ENCODE results near the gene CPSF6. TPM values are rescaled to one million over a fixed set of nuclear protein-coding genes. Genes with fewer than 3 reads are reported as not detected.
A peak's percentile ranks its signal among the peaks of the same experiment; 100 is the strongest.
"Not testable (repeated sequence)": the region's sequence is repeated elsewhere in the genome, so short reads cannot be mapped to it uniquely, and the experiment has no call there.

Gene CPSF6, protein sequence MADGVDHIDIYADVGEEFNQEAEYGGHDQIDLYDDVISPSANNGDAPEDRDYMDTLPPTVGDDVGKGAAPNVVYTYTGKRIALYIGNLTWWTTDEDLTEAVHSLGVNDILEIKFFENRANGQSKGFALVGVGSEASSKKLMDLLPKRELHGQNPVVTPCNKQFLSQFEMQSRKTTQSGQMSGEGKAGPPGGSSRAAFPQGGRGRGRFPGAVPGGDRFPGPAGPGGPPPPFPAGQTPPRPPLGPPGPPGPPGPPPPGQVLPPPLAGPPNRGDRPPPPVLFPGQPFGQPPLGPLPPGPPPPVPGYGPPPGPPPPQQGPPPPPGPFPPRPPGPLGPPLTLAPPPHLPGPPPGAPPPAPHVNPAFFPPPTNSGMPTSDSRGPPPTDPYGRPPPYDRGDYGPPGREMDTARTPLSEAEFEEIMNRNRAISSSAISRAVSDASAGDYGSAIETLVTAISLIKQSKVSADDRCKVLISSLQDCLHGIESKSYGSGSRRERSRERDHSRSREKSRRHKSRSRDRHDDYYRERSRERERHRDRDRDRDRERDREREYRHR
- 112 TPM for polyA plus RNA-seq (2013, experiment 1 of 2)
- polyA plus RNA-seq (2013, experiment 2 of 2) = 113 TPM

DNA sequence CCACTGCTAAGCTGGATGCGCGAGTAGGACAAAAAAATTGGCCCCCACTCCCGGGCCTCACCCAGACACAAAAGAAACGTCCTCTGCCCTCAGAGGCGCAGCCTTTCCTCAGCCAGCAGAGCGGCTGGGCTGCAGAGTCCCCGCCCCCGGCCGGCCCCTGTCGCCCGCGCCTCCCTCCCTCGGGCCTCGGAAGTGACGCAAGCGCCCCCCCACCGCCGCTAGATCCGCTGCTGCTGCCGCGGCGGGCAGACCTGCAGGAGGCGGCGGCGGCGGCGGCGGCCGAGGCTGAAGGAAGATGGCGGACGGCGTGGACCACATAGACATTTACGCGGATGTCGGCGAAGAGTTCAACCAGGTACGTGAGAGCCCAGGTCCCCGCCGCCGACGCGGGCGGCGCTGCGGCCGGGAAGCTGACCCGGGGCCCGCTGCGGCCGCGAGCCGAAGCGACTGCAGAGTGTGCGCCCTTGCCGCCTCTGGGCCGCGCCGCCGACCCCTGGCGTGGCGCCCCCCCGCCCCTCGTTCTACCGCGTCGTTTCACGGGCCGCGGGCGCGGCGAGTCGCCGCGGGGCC, at the start of gene CPSF6:
Gene CPSF6 (plus strand): TSS at position 218 of the 570 bp plus-strand sequence. CDS start 78 bp downstream, at position 296.
- H4K5ac ChIP-seq (ENCODE audit: low read length) = peak within 1 kb of the TSS; percentile 68
- H2BK120ac ChIP-seq (ENCODE audit: low read depth, low read length) = peak within 1 kb of the TSS; percentile 17
- H3K9ac ChIP-seq (ENCODE audit: low read length) = peak within 1 kb of the TSS; percentile 80
- no peak within 1 kb of the TSS for H2AK5ac ChIP-seq (ENCODE audit: low read length)
- H3K27me3 ChIP-seq (ENCODE audit: insufficient read depth, low read length, poor library complexity) = no peaks in the 10 kb centered on the region
- H3K23ac ChIP-seq (ENCODE audit: low read length) = no peak within 1 kb of the TSS
- H2BK15ac ChIP-seq (replicated peaks; ENCODE audit: low read depth) = no peak within 1 kb of the TSS
- H3K4me1 ChIP-seq (ENCODE audit: control insufficient read depth, low read depth, low read length) = peaks cover 4% of the 10 kb centered on the region
- no peaks in the 10 kb centered on the region for H3K79me1 ChIP-seq (ENCODE audit: low read length)
- peak within 1 kb of the TSS; percentile 80 for H3K4me2 ChIP-seq (ENCODE audit: low read length)
- peak within 1 kb of the TSS; percentile 63 for H2BK5ac ChIP-seq (ENCODE audit: low read length)
- peak within 1 kb of the TSS; percentile 97 for H3K56ac ChIP-seq (ENCODE audit: low read length)
- H3K4ac ChIP-seq (ENCODE audit: low read depth, low read length) = peak within 1 kb of the TSS; percentile 83
- H3K36me3 ChIP-seq (ENCODE audit: control insufficient read depth, insufficient read depth, low read length) = no peaks in the 10 kb centered on the region
- peaks cover 45% of the 10 kb centered on the region for H3K79me2 ChIP-seq (ENCODE audit: control insufficient read depth, insufficient read depth, low read length)
- DNase-seq = peak; percentile 97
- peak within 1 kb of the TSS; percentile 73 for H3K4me3 ChIP-seq (ENCODE audit: low read length)
- peak within 1 kb of the TSS; percentile 98 for H3K27ac ChIP-seq (ENCODE audit: low read depth, low read length)
- H4K8ac ChIP-seq (ENCODE audit: low read depth, low read length) = peak within 1 kb of the TSS; percentile 98
- no CpG with 5 or more reads among the region's 75 CpGs for whole genome bisulfite sequencing (ENCODE audit: extremely low coverage, insufficient coverage, low lambda C conversion rate)
- peak within 1 kb of the TSS; percentile 100 for H3K18ac ChIP-seq (ENCODE audit: low read length)

DNA sequence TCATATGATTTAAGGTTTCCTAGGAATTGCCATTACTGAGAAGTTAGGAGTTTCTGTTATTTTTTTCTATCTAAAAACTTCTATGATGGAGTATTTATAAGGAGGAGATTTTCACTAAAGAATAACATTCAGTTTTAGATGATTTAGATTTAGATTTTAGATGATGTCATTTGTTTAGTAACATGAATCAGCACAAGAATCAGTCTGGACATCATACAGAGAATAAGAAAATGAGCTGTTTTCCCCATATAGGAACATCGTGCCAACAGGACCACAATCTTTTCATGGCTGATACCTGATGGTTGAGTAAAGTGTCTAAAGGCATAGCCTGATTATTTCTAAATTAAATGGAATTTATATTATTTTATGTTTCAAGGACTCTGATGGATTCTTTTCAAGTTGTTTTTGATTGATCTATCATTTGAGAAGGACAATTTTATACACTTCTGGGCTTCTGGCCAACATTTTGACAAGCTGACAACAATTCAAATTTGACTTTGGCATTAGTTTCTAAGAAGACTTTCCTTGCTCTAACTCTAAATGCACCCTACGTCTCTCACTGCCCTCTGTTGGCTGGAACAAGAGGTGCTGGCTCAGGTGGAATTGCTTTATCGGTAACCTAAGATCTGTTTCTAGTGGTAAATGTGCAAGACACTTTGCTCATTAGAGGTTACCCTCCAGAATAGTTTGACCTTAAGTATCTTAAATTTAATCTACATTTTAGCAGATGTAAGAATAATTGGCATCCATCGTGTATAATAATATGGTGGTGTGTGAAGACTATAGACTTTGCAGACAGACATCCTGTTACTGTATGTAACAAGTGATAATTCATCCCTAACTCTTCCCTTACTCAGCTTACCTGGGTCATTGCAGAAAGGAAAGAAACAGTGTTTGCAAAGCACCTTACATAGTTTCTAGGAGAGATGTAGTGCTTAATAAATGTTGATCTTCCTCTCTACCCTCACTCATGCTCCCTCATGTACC, 42.8 kb upstream of the CPSF6 start:
- Histone ChIP-seq H4K8ac (ENCODE audit: low read depth, low read length) (no peak overlapping the region), H3K56ac (ENCODE audit: low read length) (no peak overlapping the region), H2BK15ac (replicated peaks; ENCODE audit: low read depth) (no peak overlapping the region), H3K4ac (ENCODE audit: low read depth, low read length) (no peak overlapping the region), H4K5ac (ENCODE audit: low read length) (no peak overlapping the region), H2BK5ac (ENCODE audit: low read length) (no peak overlapping the region), H3K36me3 (ENCODE audit: control insufficient read depth, insufficient read depth, low read length) (no peaks in the 10 kb centered on the region), H2AK5ac (ENCODE audit: low read length) (no peak overlapping the region), H3K79me1 (ENCODE audit: low read length) (no peaks in the 10 kb centered on the region), H3K4me2 (ENCODE audit: low read length) (no peak overlapping the region), H3K4me3 (ENCODE audit: low read length) (no peak overlapping the region), H3K18ac (ENCODE audit: low read length) (no peak overlapping the region), H3K79me2 (ENCODE audit: control insufficient read depth, insufficient read depth, low read length) (no peaks in the 10 kb centered on the region), H3K27me3 (ENCODE audit: insufficient read depth, low read length, poor library complexity) (no peaks in the 10 kb centered on the region), H3K23ac (ENCODE audit: low read length) (no peak overlapping the region), H3K4me1 (ENCODE audit: control insufficient read depth, low read depth, low read length) (no peaks in the 10 kb centered on the region), H2BK120ac (ENCODE audit: low read depth, low read length) (no peak overlapping the region), H3K9ac (ENCODE audit: low read length) (no peak overlapping the region), H3K27ac (ENCODE audit: low read depth, low read length) (no peak overlapping the region)
- DNase-seq = no peak
- WGBS (ENCODE audit: extremely low coverage, insufficient coverage, low lambda C conversion rate) = no CpG with 5 or more reads among the region's 4 CpGs

DNA sequence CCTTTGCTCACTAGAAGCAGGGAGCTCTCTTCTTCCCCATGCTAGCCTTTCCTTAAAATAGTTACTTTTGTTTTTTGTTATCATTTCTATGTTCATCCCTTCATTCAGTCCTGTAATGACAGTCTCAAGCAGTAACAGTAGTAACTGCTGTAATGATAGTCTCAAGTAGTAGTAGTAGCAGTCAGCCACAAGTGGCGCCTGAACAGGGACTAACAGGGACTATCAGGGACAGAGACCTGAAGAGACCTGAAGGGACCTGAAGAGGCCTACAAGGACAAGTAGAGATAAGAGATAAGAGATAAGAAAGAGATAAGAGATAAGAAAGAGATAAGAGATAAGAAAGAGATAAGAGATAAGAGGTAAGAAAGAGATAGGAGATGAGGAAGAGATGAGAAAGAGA, 39.4 kb upstream of the CPSF6 start:
- H3K79me1 ChIP-seq (ENCODE audit: low read length); H3K79me2 ChIP-seq (ENCODE audit: control insufficient read depth, insufficient read depth, low read length); H3K4me3 ChIP-seq (ENCODE audit: low read length); H2BK5ac ChIP-seq (ENCODE audit: low read length); H3K23ac ChIP-seq (ENCODE audit: low read length); H4K5ac ChIP-seq (ENCODE audit: low read length); H3K27ac ChIP-seq (ENCODE audit: low read depth, low read length); H4K8ac ChIP-seq (ENCODE audit: low read depth, low read length); H3K9ac ChIP-seq (ENCODE audit: low read length); H3K27me3 ChIP-seq (ENCODE audit: insufficient read depth, low read length, poor library complexity); H3K56ac ChIP-seq (ENCODE audit: low read length); H3K4ac ChIP-seq (ENCODE audit: low read depth, low read length); H3K4me1 ChIP-seq (ENCODE audit: control insufficient read depth, low read depth, low read length); H3K36me3 ChIP-seq (ENCODE audit: control insufficient read depth, insufficient read depth, low read length); H3K4me2 ChIP-seq (ENCODE audit: low read length); H2BK120ac ChIP-seq (ENCODE audit: low read depth, low read length); H3K18ac ChIP-seq (ENCODE audit: low read length); H2AK5ac ChIP-seq (ENCODE audit: low read length); H2BK15ac ChIP-seq (replicated peaks; ENCODE audit: low read depth): not testable (repeated sequence)
- DNase-seq = peak; percentile 53
- no CpG with 5 or more reads among the region's 1 CpG for WGBS (ENCODE audit: extremely low coverage, insufficient coverage, low lambda C conversion rate)

DNA sequence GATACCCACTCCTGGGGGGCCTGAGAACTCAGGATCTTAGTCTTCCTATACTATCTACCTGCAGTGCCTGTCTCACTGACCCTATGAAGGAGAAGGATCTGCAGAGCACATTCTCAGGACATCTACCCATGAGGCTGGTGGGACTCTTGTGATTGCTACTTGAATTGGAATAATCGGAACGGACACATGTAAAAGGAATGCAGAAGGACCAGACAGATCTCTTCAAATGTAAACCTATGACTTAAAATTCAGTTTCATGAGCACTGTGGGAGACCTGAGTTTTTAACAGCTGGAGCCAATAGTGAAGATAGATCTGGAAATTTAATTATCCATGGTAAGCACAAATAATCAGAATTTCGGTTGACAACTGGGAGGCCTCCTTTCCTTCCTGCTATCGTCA, 35.2 kb upstream of the CPSF6 start:
- no peak overlapping the region for H4K8ac ChIP-seq (ENCODE audit: low read depth, low read length)
- H2BK15ac ChIP-seq (replicated peaks; ENCODE audit: low read depth) = no peak overlapping the region
- H3K4ac ChIP-seq (ENCODE audit: low read depth, low read length) = no peak overlapping the region
- H3K79me2 ChIP-seq (ENCODE audit: control insufficient read depth, insufficient read depth, low read length) = no peaks in the 10 kb centered on the region
- H3K18ac ChIP-seq (ENCODE audit: low read length) = no peak overlapping the region
- no peak overlapping the region for H3K4me2 ChIP-seq (ENCODE audit: low read length)
- no peak overlapping the region for H2BK5ac ChIP-seq (ENCODE audit: low read length)
- no peak for DNase-seq
- WGBS (ENCODE audit: extremely low coverage, insufficient coverage, low lambda C conversion rate) = no CpG with 5 or more reads among the region's 4 CpGs
- H3K4me1 ChIP-seq (ENCODE audit: control insufficient read depth, low read depth, low read length) = no peaks in the 10 kb centered on the region
- H3K9ac ChIP-seq (ENCODE audit: low read length) = no peak overlapping the region
- no peak overlapping the region for H3K4me3 ChIP-seq (ENCODE audit: low read length)
- no peak overlapping the region for H3K56ac ChIP-seq (ENCODE audit: low read length)
- no peak overlapping the region for H2BK120ac ChIP-seq (ENCODE audit: low read depth, low read length)
- no peaks in the 10 kb centered on the region for H3K36me3 ChIP-seq (ENCODE audit: control insufficient read depth, insufficient read depth, low read length)
- H3K27me3 ChIP-seq (ENCODE audit: insufficient read depth, low read length, poor library complexity) = no peaks in the 10 kb centered on the region
- no peak overlapping the region for H4K5ac ChIP-seq (ENCODE audit: low read length)
- H3K27ac ChIP-seq (ENCODE audit: low read depth, low read length) = no peak overlapping the region
- H2AK5ac ChIP-seq (ENCODE audit: low read length) = no peak overlapping the region
- H3K79me1 ChIP-seq (ENCODE audit: low read length) = no peaks in the 10 kb centered on the region
- H3K23ac ChIP-seq (ENCODE audit: low read length) = no peak overlapping the region

DNA sequence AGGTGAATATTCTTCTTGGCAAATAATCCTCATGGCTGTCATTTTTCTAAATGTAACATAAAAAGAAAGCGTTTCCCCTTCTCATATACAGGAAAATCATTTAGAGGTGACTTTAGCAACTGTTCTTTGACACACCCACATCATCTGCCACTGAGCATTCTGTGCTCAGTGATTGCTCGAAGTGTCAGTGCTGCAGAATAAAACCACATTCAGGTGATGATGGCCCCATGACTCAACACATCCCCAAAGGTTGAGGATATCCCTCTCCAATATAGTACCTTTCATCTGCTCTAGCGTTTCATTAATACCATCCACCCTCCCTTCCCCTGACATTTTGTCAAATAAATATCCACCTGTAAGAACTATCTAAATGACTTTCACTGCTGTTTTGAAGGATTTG, 28.7 kb upstream of the CPSF6 start:
- no peak overlapping the region for H3K4me2 ChIP-seq (ENCODE audit: low read length)
- no peak overlapping the region for H4K8ac ChIP-seq (ENCODE audit: low read depth, low read length)
- no peak overlapping the region for H3K56ac ChIP-seq (ENCODE audit: low read length)
- no peak overlapping the region for H3K4ac ChIP-seq (ENCODE audit: low read depth, low read length)
- no peak overlapping the region for H2BK120ac ChIP-seq (ENCODE audit: low read depth, low read length)
- H3K36me3 ChIP-seq (ENCODE audit: control insufficient read depth, insufficient read depth, low read length) = no peaks in the 10 kb centered on the region
- no peak overlapping the region for H2BK15ac ChIP-seq (replicated peaks; ENCODE audit: low read depth)
- no peak overlapping the region for H3K9ac ChIP-seq (ENCODE audit: low read length)
- H4K5ac ChIP-seq (ENCODE audit: low read length) = no peak overlapping the region
- WGBS (ENCODE audit: extremely low coverage, insufficient coverage, low lambda C conversion rate) = no CpG with 5 or more reads among the region's 3 CpGs
- H3K27me3 ChIP-seq (ENCODE audit: insufficient read depth, low read length, poor library complexity) = no peaks in the 10 kb centered on the region
- H3K27ac ChIP-seq (ENCODE audit: low read depth, low read length) = no peak overlapping the region
- H2BK5ac ChIP-seq (ENCODE audit: low read length) = no peak overlapping the region
- H3K79me1 ChIP-seq (ENCODE audit: low read length) = no peaks in the 10 kb centered on the region
- H3K79me2 ChIP-seq (ENCODE audit: control insufficient read depth, insufficient read depth, low read length) = no peaks in the 10 kb centered on the region
- no peaks in the 10 kb centered on the region for H3K4me1 ChIP-seq (ENCODE audit: control insufficient read depth, low read depth, low read length)
- H3K4me3 ChIP-seq (ENCODE audit: low read length) = no peak overlapping the region
- H3K18ac ChIP-seq (ENCODE audit: low read length) = no peak overlapping the region
- no peak overlapping the region for H2AK5ac ChIP-seq (ENCODE audit: low read length)
- H3K23ac ChIP-seq (ENCODE audit: low read length) = no peak overlapping the region
- no peak for DNase-seq

Measured in mesendoderm (in vitro differentiated cells).